Testis (tissue), 2 donors: ENCODE results near the gene PITPNM3.

Source experiments
- POLR2A ChIP-seq: fragments of 450-650 bp; IDR thresholded peaks from one replicate; pipeline ENCODE4 v1.6.1; 2017; ENCODE audit warnings: antibody characterized with exemption, mild to moderate bottlenecking, moderate library complexity
- TF ChIP-seq, protein P1 (sequence below), 3 experiments: fragments of 450-650 bp in 2 of 3; fragments of 200-600 bp in 1 of 3; sonication (generic) in 1 of 3; IDR thresholded peaks; one replicate each; pipeline ENCODE4 v1.5.1; 2016 to 2019; ENCODE audit warnings: antibody characterized with exemption in 3 of 3, mild to moderate bottlenecking in 2 of 3, moderate library complexity in 1 of 3

- TF ChIP-seq, protein P1, sequence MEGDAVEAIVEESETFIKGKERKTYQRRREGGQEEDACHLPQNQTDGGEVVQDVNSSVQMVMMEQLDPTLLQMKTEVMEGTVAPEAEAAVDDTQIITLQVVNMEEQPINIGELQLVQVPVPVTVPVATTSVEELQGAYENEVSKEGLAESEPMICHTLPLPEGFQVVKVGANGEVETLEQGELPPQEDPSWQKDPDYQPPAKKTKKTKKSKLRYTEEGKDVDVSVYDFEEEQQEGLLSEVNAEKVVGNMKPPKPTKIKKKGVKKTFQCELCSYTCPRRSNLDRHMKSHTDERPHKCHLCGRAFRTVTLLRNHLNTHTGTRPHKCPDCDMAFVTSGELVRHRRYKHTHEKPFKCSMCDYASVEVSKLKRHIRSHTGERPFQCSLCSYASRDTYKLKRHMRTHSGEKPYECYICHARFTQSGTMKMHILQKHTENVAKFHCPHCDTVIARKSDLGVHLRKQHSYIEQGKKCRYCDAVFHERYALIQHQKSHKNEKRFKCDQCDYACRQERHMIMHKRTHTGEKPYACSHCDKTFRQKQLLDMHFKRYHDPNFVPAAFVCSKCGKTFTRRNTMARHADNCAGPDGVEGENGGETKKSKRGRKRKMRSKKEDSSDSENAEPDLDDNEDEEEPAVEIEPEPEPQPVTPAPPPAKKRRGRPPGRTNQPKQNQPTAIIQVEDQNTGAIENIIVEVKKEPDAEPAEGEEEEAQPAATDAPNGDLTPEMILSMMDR (IDR thresholded peaks at IDR 0.05): no peak
- TF ChIP-seq POLR2A: no peak
These were observed 52.6 kb downstream of the PITPNM3 start for GRCh38 chr17:6503641-6504195.
